Peyer's patch (tissue), 4 donors: Measurements from ENCODE around the gene UGT1A7.

Source experiments
- POLR2A ChIP-seq, 2 donors: fragments of 450-650 bp; IDR thresholded peaks; one replicate each; pipeline ENCODE4 v1.5.1; 2017; ENCODE audit warnings: antibody characterized with exemption in 2 of 2, mild to moderate bottlenecking in 2 of 2, moderate library complexity in 2 of 2
- TF ChIP-seq, protein P1 (sequence below), 6 experiments: fragments of 450-650 bp in 4 of 6; fragments of 200-600 bp in 2 of 6; sonication (generic) in 1 of 6; IDR thresholded peaks; one replicate each; pipeline ENCODE4 v1.5.1; 2017 to 2019; ENCODE audit warnings: antibody characterized with exemption in 6 of 6, mild to moderate bottlenecking in 3 of 6, moderate library complexity in 1 of 6

DNA sequence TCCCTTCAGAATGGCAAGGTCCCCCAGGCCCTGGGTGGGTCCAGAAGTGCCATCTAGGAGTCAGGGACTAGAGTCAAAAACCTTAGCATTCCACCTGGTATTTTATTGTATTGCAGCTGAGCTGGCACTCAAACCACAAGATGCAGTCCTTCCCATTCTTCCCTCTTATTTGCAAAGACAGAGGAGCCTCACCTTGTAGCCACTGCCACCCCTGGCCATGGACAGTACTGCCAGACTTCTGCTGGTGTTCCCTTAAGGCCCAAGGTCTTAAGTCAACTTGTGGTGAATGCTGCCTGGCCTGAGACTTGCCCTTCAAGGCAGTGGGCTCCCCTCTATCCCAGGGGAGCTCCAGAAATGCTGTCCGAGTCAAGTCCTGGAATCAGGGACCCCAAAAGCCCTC is 38.6 kb upstream of the UGT1A7 start:
- TF ChIP-seq, protein P1, sequence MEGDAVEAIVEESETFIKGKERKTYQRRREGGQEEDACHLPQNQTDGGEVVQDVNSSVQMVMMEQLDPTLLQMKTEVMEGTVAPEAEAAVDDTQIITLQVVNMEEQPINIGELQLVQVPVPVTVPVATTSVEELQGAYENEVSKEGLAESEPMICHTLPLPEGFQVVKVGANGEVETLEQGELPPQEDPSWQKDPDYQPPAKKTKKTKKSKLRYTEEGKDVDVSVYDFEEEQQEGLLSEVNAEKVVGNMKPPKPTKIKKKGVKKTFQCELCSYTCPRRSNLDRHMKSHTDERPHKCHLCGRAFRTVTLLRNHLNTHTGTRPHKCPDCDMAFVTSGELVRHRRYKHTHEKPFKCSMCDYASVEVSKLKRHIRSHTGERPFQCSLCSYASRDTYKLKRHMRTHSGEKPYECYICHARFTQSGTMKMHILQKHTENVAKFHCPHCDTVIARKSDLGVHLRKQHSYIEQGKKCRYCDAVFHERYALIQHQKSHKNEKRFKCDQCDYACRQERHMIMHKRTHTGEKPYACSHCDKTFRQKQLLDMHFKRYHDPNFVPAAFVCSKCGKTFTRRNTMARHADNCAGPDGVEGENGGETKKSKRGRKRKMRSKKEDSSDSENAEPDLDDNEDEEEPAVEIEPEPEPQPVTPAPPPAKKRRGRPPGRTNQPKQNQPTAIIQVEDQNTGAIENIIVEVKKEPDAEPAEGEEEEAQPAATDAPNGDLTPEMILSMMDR (IDR thresholded peaks at IDR 0.05): peak in 3 of 6 experiments; percentile 29 to 51 (median 42)
- no peak for TF ChIP-seq POLR2A (IDR thresholded peaks at IDR 0.05)
